Activated CD8-positive, alpha-beta memory T cell treated with anti-CD3 and anti-CD28 coated beads, Interleukin-2, amount 50 U/mL, for 1 hour (primary cell): ENCODE data around the gene PFN2.

Source experiments
- DNase-seq: peaks from one replicate; pipeline ENCODE4 v3.0.0-alpha.2; 2020; ENCODE audit errors: extremely low read depth

The PFN2 gene

GRCh38 chr3:149917124-149917667 lies 53.5 kb downstream of the PFN2 start:
- no peak for DNase-seq
